ENCODE results near the gene CAPZA3.
"Not testable (repeated sequence)": the region's sequence is repeated elsewhere in the genome, so short reads cannot be mapped to it uniquely, and the experiment has no call there.

The CAPZA3 gene

DNA sequence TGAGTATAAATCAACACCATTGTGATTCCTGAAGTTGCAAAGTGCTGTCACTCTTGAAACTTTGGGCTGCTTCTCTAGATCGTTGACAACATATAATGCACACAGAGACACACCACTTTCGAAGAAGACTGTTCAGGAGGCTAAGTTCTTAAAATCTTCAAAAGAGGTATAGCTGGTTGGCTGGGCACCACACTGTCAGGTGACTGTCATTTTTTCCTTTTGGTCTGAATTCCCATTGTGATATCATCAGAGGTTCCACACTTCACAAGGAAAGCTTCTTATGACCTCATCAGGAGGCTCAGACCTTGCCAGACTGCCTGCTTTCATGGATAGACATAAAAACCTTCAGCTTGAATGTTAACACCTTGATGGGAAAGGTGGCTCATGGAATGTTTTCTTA is at the start of gene CAPZA3, which contains the start of gene PLCZ1:
Gene CAPZA3 (plus strand): TSS at position 301 of the 400 bp plus-strand sequence. CDS start 150 bp downstream, outside the sequence.
Gene PLCZ1 (minus strand): TSS at position 194 of the 400 bp plus-strand sequence. CDS start 641 bp downstream, outside the sequence.
- DNase-seq (ENCODE audit: low read depth in 2 of 2): no peak

- DNase-seq (ENCODE audit: low read depth in 2 of 2): no peak
These were observed 48.1 kb upstream of the CAPZA3 start for GRCh38 chr12:18689771-18690170.

DNA sequence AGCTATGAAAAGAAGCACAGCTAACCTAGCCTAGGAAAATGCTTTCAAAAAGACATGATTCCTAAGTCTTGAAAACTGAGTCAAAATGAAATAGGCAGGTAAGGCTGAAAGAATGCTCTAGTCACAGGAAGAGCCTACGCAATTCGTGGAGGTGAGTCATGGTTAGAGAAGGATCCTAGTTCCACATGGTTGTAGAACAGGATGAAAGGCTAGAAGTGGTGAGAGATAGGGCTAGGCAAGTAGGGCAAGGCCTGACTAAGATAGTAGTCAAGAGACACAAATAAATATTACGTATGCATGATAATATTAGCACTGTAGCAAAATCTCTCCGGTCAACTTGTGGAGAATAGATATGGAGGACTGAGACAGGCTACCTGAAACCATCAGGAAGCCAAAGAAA is 47.3 kb upstream of the CAPZA3 start:
- DNase-seq (ENCODE audit: low read depth in 2 of 2): no peak

DNA sequence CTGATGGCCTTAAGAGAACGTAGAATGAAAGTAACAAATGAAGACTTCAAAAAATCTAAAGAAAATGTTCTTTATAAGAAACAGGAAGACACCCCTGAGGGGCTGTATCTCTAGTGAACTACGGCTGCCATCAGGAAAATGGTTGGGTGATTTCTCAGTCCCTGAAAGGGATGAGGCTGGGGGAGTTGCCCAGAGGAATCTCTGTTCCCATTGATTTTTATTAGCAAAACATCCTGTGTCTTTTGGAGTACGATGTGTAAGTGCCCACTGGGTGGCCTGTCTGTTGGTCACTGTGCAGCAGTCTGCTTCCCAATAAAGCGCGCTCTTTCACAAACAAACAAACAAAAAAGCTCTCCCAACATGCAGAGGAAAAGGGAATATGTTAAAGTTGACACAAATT is 43.9 kb upstream of the CAPZA3 start:
- DNase-seq (ENCODE audit: low read depth in 2 of 2): not testable (repeated sequence)

- no peak for DNase-seq (ENCODE audit: low read depth in 2 of 2)
These were observed 40.8 kb upstream of the CAPZA3 start for GRCh38 chr12:18696971-18697602.

DNA sequence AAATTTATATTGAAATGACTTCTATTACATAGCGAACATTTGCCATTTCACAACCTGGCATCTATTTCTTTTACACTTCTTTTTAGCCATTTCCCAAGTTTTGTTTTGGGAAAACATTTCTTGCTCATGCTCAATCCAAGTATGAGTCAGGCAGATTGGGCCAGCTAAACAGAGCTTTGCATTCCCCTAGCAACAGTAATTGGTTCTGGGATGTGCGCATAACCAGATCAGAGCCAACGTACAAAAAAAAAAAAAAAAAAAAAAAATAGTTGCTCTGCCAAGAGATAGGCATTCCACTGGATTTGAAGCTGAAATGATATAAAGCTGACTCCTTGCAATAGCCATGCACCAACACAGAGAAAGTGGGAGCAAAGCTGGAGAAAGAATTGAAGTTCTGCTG is 37.6 kb upstream of the CAPZA3 start:
- DNase-seq (ENCODE audit: low read depth in 2 of 2): no peak

DNA sequence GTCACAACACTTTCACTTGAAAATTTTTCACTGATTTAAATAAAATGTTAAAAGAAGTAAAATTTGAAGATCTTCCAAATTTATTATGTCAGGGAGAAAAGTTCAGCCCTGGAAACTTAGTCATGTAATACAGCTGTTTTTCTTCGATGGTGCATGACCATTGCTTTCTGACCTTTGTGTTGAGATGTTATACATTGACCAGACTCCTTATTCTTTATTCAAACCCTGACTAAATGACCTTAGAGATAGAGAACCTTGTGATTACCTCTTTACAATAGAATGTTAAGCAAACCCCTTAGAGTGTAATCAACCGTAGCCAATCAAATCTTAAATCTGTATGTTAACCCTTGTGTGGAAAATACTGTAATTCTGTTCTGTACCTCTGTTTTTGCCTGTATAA is 34.6 kb upstream of the CAPZA3 start:
- DNase-seq (ENCODE audit: low read depth in 2 of 2): no peak

DNA sequence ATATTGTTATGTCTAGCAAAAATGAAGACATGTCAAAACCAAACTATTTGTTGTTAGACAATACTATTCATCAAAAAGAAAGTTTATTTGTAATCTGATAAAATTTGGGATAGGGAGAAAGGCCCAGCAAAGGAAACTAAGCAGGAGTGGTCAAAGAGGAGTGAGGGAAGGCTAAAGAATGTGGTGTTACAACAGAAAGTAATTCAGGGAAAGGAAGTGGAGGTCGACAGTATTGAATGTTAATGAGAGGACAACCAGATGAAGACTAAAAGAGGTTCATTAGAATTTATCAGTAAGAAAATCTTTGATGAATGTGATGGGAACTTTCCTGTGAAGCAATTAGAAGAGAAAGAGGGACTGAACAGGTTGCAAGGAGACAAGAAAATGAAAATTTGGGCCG is 34.0 kb upstream of the CAPZA3 start:
- no peak for DNase-seq (ENCODE audit: low read depth in 2 of 2)

DNA sequence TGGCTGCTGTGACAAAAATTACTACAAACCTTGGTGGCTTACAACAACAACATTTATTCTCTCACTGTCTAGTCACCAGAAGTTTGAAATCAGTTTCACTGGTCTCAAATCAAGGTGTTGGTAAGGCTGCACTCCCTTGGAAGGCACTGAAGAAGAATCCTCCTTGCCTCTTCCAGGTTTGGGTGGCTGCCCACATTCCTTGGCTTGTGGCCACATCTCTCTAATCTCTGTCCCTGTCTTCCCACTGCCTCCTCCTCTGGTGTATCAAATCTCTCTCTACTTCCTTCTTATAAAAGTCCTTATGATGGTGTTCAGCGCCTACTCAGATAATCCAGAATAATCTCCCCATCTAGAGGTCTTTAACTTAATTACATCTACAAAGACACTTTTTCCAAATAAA is 31.1 kb upstream of the CAPZA3 start:
- no peak for DNase-seq (ENCODE audit: low read depth in 2 of 2)

DNA sequence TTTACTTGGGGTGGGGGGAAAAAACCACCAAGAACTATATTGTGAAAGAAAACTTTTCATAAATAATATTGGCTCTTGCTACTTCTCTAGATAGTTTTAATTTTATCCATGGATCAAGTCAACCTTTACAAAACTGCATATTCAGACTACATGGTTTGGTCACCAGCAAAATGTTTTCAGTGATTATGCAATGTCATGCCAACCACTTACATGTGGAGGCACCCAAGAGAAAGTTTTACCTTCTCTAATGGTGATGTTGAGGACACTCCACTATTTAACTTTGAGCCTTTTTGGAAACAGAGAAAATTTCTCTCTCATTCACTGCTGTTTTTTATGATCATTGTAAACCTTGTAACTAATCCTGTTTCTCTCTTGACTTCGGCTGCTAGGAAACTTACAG is 21.7 kb upstream of the CAPZA3 start:
- DNase-seq (ENCODE audit: low read depth in 2 of 2): no peak

- no peak for DNase-seq (ENCODE audit: low read depth in 2 of 2)
These were observed 19.5 kb upstream of the CAPZA3 start for GRCh38 chr12:18718462-18718861.

GRCh38 chr12:18719922-18720510 is 17.9 kb upstream of the CAPZA3 start:
- DNase-seq (ENCODE audit: low read depth in 2 of 2): no peak

- no peak for DNase-seq (ENCODE audit: low read depth in 2 of 2)
These were observed 17.2 kb upstream of the CAPZA3 start for GRCh38 chr12:18720690-18721089.

DNA sequence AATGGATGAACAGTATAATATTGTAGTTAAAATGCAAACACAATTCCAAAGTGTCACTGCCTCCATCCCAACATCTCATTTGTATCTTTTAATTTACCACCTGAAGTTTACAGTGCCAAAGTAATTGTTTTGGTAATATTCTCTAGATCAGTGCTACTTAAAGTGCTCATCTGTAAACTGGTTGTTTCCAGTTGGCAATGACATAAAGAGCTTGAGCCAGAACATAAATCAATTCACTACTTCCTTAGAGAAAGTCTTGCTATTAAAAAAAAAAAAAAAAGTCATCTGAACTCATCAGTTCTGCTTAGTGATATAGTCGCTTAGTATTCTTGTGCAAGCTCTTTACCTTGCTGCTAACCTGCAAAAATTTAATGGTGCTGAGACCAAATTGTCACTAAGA is 16.5 kb upstream of the CAPZA3 start:
- no peak for DNase-seq (ENCODE audit: low read depth in 2 of 2)

- no peak for DNase-seq (ENCODE audit: low read depth in 2 of 2)
These were observed 14.2 kb upstream of the CAPZA3 start for GRCh38 chr12:18723752-18724151.

DNA sequence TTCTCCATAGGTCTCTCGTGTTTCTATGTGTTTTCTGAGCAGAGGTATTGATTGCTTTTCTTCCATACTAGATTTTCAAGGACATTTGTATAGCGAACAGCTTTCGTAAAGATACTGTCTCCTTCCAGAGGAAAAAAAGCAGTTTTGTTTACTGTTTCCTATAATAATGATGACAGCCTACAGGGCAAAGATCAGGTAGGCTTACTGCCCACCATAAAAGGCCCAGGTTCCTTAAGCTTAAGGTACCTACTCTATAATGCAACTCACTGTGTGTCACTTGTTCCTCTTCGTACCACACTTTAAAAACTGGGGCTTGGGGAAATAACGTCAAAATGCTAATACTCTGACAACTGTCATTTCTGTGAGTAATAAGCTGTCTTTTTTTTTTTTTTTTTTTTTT is 6.8 kb upstream of the CAPZA3 start:
- DNase-seq (ENCODE audit: low read depth in 2 of 2): no peak

- DNase-seq (ENCODE audit: low read depth in 2 of 2): no peak
These were observed 10.0 kb downstream of the CAPZA3 start for GRCh38 chr12:18747895-18748294.

DNA sequence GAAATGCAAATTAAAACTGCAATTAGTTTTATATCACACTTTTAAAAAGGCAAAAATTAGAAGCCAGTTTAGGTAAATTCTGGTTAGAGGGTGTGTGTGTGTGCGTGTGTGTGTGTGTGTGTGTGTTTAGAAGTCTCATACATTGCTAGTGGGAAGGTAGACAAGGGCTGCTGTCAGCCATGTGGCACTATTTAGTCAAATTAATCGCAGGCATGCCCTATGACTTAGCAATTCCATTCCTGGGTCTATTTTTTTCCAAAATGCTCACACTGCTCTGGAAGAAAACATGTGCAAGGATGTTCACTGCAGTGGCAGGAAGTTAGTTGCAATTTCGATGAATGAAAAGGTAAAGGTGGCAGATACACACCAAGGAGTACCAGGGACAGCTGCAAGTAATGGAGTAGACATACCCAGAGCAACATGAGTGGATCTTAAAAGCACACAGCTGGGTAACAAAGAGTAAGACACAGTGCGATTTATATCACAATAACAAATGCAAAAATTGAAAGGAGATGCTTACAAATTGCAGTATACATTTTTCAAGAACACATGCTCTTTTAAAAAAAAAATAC is 11.6 kb downstream of the CAPZA3 start:
- no peak for DNase-seq (ENCODE audit: low read depth in 2 of 2)

DNA sequence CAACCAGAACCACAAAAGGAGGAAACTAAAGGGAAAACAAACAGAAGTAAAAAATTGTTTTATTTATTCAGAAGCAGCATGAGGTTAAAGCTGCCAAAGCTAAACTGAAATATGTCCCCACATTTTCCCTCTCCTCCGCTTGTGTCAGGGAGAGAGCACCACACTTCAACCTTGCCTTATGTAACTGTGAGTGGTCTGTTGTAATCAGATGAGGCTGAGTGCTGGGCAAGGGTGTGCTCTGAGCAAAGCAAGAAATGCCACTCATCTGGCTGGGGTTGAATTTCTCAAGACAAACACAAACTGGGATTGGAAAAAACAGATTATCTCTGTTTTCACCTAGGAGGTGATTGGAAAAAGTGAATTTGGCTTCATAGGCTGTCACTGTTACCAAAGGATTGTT is 12.2 kb downstream of the CAPZA3 start:
- DNase-seq (ENCODE audit: low read depth in 2 of 2): no peak

- no peak for DNase-seq (ENCODE audit: low read depth in 2 of 2)
These were observed 13.9 kb downstream of the CAPZA3 start for GRCh38 chr12:18751866-18752265.

DNA sequence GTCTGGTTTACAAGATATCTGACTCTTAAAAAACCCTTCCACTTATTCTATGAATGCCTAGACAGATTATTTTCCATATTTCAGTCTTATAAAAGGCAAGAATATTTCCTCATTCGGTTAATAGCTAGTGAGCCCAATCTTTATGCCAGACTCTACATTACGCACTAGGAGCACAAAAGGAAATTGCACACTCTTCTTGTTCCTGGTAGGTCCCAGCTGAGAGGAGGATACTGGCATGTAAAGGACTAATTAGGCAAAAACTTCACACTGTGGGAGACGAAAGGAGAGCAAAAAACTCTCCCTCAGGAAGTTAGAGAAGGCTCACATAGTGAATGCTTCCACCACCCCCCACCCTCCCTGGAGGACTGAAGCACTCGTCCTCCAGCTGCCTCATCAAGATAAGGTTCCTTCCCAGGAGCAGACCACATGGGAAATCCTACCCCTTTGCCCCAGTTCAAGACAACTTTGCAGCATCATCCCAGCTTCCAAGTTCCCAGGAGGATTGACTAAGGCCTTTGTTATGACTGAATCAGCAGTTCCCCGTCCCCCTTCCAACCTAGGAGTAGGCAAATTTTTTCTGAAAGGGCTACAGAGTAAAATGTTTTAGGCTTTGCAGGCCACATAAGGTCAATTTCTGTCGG is 14.5 kb downstream of the CAPZA3 start:
- DNase-seq (ENCODE audit: low read depth in 2 of 2): no peak

GRCh38 chr12:18752947-18753346 is 15.0 kb downstream of the CAPZA3 start:
- no peak for DNase-seq (ENCODE audit: low read depth in 2 of 2)
